Measurements from ENCODE around the gene RGPD6.
"Not testable (repeated sequence)": the region's sequence is repeated elsewhere in the genome, so short reads cannot be mapped to it uniquely, and the experiment has no call there.

The RGPD6 gene

DNA sequence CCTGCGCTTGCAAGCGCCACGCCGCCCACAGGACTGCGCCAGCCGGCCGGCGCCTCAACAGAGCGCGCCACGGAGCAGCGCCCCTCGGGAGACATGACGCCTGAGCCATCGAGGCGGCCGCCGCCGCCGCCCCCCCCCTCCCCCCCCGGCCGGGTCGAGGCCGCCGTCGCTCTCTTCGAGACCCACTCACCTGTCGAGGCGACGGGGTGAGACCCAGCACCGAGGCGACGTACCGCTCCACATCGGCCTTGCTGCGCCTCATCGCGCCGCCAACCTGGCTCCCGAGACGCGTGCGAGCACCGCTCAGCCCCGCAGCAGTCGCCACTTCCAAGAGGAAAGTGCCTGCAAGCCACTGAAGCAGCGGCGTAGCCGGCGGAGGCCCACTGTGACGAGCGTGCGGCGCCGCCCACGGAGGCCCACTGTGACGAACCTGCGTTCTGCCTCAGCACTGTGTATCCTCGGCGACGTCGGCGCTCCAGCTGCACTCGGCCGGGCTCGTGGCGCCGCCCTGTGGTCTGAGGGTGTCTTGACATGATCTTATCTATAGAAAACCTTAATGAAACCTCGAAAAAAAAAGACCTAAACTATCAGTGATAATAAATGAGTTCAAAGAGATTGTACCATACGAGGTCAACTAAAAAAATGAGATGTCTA is at the start of gene RGPD6:
RGPD6 (minus strand) TSS at position 460 of the 654 bp plus-strand sequence; CDS start at position 262, 198 bp downstream.
- DNase-seq (ENCODE audit: low spot score), result not testable (repeated sequence)

- not testable (repeated sequence) for DNase-seq (ENCODE audit: low spot score)
These were observed 42.4 kb upstream of the RGPD6 start for GRCh38 chr2:110619326-110619939.

GRCh38 chr2:110613927-110614326 is 36.9 kb upstream of the RGPD6 start:
- not testable (repeated sequence) for DNase-seq (ENCODE audit: low spot score)

DNA sequence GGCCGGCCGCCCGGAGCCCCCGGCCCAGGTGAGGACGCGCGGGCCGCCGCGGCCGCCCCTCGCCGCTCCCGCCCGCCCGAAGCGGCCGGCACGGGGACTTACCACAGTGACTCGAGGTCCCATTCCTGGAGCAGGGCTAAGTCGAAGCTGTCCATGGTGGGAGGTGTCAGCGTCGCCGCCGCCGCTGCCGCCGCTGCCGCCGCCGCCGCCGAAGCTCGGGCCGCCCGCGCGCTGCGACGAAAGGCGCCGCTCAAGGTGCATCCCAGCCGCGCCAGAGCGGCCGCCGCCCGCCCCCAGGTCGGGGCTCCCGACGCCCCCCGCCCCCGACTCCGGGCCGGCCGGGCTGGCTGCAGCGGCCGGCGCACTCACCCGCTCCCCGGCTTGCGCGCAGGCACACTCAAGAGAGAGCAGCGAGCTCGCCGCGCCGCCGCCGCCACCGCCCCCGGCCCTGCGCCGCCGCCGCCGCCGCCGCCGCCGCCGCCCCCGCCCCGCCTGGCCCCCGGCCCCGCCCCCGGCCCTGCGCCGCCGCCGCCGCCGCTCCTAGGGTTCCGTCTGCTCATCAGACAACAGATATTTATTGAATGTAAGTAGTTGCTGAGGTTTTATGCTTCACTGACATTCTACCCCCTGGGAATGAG is 33.7 kb upstream of the RGPD6 start:
- DNase-seq (ENCODE audit: low spot score), result not testable (repeated sequence)

DNA sequence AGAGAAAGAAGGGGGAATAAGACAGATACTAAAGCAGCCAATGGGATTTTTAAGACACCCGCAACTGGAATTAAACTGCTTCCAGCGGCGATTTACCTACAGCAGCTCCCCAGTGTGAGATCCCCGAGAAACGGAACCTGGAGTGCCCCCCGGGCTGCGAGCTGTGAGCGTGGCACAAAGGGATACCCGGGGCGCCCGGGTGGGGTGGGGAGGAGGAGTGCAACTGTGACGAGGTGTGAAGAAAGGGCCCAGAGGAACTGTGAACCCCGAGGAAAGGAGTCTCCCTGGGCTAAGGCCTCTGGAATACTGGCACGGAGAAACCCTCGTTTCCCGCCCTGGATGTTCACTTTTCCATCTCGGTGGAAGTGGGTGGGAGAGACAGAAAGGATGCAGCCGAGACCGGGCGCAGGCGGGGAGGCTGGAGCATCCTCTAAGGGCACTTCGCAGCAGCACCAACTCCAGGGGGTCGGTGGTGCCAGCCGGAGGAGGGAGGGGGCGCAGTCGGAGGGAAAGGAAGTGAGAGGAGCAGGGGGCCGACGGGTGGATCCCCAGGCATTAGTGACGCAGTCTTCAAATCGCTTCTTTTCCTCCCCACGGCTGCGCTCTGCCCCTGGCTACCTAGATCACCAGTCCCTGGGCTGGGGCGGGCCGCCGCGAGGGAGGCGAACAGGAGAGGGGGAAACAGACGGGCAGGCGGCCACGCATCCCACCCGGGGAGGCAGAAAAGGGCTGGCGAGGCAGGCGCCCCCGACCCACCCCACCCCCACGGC is 33.0 kb upstream of the RGPD6 start:
- DNase-seq (ENCODE audit: low spot score), result not testable (repeated sequence)

GRCh38 chr2:110608788-110609502 is 31.9 kb upstream of the RGPD6 start:
- DNase-seq (ENCODE audit: low spot score), result not testable (repeated sequence)

DNA sequence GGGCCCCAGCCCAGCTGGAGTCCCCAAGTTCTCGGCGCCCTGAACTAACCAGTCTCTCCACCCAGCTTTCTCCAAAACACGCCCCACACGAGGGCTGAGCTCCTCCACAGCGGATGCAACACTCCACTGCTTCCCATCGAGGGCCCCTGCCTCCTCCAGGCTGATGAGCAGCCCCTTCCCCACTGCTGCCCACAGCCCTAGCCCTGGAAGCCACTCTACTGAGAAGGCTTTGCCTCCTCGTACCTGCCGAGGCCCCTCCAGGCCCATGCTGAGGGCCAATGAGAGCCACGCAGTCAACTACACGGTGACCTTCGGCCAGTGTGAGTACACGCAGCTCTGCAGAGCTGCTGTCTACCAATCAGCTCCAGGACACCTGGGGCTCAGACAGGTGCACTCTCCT is 28.0 kb upstream of the RGPD6 start:
- not testable (repeated sequence) for DNase-seq (ENCODE audit: low spot score)

- not testable (repeated sequence) for DNase-seq (ENCODE audit: low spot score)
These were observed 27.0 kb upstream of the RGPD6 start for GRCh38 chr2:110603917-110604591.

DNA sequence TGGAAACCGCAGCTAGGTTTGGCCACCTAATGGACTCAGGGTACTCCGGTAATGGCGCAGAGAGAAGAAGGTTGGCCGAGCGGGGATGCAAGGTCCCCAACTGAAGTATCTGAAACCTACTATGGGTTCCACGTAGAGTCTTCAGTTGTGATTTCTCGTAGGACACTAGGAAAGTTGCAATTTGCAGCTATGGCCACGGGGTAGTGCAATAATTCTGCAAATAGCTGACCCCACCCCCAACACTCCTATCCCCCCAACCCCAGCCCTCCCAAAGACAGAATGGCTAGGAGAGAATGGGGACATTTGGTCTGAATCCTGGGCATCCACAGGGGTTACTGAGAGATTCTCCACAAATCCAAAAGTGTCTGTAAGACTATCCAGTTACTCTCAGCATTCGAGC is 25.1 kb upstream of the RGPD6 start:
- not testable (repeated sequence) for DNase-seq (ENCODE audit: low spot score)

- DNase-seq (ENCODE audit: low spot score), result not testable (repeated sequence)
These were observed 15.0 kb upstream of the RGPD6 start for GRCh38 chr2:110591973-110592372.

DNA sequence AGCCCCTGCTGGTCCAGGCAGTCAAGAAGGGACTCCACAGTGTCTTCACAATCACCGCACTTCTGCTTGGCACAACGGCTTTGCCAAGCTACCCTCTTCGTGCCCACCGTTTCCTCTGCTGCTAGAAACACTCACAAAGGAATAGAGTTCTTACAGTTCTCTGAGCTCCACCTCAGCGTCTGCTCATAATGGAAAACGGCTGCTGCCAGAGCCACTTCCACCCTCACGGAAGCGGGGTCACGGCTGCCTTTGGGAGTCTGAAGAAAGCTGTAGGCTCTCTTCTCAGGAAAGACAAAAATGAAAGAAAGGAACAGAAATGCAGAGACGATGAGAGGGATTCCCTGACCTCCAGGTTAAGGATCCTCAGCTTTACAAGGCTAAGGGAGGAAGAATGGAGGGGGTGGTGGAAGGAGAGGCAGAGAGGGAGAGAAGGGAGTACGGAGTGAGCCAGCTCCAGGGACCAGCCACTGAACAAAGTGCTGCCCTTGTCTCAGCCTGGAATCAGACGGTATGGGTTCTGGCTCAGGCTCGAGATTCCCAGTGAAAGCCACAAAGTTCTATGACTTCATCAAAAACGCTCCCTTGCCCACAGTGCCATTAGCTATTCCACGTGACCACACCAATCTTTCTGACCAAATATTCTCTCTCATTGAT is 12.8 kb upstream of the RGPD6 start:
- DNase-seq (ENCODE audit: low spot score), result not testable (repeated sequence)

DNA sequence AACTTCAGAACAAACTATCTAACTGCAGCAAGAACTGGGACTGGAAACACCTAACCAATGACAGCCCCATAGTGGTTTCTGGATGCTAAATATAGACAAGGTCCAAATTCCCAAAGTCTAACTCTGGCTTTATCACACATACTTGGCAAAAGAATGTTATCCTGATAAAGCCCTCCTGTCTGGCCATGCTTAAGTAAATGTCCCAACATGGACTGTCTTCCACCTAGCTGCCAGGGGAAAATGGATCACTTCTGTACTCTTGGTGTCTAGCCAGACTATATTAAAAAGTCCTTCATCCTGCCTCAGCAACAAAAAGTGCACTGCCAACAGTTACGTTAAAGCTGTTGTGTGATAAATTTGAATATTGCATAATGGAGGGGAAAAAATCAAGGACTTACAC is 11.5 kb upstream of the RGPD6 start:
- not testable (repeated sequence) for DNase-seq (ENCODE audit: low spot score)

GRCh38 chr2:110579216-110579965 is 2.4 kb upstream of the RGPD6 start:
- DNase-seq (ENCODE audit: low spot score), result not testable (repeated sequence)

DNA sequence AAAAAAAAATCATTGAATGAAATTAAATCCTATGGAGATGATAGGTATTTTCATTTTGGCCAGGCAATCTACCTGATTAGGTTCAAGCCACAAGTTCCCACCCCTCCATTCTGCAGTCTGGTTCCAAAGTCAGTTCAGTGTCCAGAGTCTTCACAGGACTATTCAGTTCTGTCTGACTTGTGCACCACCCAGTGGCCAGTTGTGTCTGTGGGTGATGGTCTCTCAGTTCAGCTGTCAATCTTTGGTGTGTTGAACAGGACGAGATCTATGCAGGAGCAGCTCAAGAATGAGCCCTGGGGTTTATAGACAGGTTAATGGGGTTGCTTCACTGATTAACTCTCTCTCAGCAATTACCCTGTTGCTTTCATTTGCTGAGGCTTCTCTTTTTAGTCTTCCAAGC is 1.4 kb upstream of the RGPD6 start:
- DNase-seq (ENCODE audit: low spot score), result not testable (repeated sequence)

GRCh38 chr2:110499755-110500377 is 77.2 kb downstream of the RGPD6 start:
- not testable (repeated sequence) for DNase-seq (ENCODE audit: low spot score)

GRCh38 chr2:110496027-110496426 is 81.0 kb downstream of the RGPD6 start:
- not testable (repeated sequence) for DNase-seq (ENCODE audit: low spot score)

DNA sequence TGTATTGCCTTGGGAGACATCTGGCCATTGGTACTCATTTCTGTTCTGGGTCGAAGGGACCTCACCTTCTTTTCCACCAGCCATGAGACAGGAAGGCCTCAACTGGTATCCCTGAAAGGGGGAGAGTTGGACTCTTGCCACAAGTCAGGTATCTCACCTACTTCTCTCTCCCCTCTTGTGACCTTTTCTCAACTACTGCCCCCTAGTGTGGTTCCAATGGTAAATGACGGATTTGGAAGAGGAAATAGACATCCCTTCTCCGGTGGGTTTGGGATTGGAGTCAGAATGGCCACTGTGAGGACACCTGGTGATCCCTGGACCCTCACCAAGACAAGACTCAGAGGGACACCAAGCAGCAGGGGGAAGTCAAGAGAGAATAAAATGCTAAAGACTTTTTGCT is 82.5 kb downstream of the RGPD6 start:
- DNase-seq (ENCODE audit: low spot score), result not testable (repeated sequence)

DNA sequence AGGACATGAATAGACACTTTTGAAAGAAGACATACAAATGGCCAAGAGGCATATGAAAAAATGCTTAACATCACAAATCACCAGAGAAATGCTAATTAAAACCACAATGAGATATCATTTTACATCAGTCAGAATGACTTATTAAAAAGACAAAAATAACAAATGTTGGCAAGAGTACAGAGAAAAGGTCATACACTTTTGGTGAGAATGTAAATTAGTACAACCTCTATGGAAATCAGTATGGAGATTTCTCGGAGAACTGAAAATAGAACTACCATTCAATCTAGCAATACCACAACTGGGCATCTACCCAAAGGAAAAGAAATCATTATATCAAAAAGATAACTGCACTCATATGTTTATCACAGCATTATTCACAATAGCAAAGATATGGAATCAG is 88.0 kb downstream of the RGPD6 start:
- DNase-seq (ENCODE audit: low spot score), result not testable (repeated sequence)

DNA sequence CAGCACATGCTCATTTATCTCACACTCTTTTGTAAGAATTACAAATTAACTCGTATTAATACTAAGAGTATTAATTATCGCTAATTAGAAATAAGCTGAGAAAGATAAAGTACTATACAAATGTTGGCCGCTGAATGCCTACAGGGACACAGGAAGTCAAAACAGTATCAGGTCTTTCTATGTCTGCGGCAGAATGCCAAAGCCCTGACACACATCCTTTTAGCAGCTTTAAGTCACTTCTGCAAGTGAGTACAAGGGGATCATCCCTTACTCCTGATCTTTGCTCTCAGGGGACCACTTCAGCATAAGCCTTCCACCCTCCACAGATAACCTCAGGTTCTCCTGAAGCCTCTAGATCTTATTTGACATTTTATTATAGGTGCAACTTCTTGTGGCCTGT is 94.3 kb downstream of the RGPD6 start:
- DNase-seq (ENCODE audit: low spot score), result not testable (repeated sequence)
